DOHH2 (cell line): ENCODE results near the gene TUBB2A.

Source experiments
- H3F3A ChIP-seq: fragments of 200-600 bp; sonication (generic), shearing (Covaris generic); 2 replicates; pipeline ENCODE4 v1.6.0; 2016; ENCODE audit warnings: antibody characterized with exemption, mild to moderate bottlenecking; ENCODE audit not compliant: control insufficient read depth, insufficient read depth
- H3K27ac ChIP-seq: fragments of 200-600 bp; sonication (generic); 2 replicates; pipeline ENCODE4 v1.5.1; 2014; ENCODE audit warnings: low read depth, mild to moderate bottlenecking, low read length, moderate library complexity
- H3K27me3 ChIP-seq: fragments of 200-600 bp; sonication (generic); 2 replicates; pipeline ENCODE4 v1.6.1; 2014; ENCODE audit warnings: mild to moderate bottlenecking, low read length, mixed read lengths; ENCODE audit not compliant: control insufficient read depth
- H3K36me3 ChIP-seq: fragments of 200-600 bp; sonication (generic); 2 replicates; pipeline ENCODE4 v1.6.1; 2014; ENCODE audit warnings: mild to moderate bottlenecking, low read length, moderate library complexity, mixed read lengths; ENCODE audit not compliant: control insufficient read depth
- H3K4me1 ChIP-seq: fragments of 200-600 bp; sonication (generic); 2 replicates; pipeline ENCODE4 v1.6.1; 2014; ENCODE audit warnings: mild to moderate bottlenecking, low read length, mixed read lengths; ENCODE audit not compliant: control insufficient read depth
- H3K4me2 ChIP-seq: fragments of 200-600 bp; sonication (generic); 2 replicates; pipeline ENCODE4 v1.6.0; 2014; ENCODE audit warnings: mild to moderate bottlenecking, low read length, moderate library complexity
- H3K4me3 ChIP-seq: fragments of 200-600 bp; sonication (generic); 2 replicates; pipeline ENCODE4 v1.5.1; 2014; ENCODE audit warnings: mild to moderate bottlenecking, low read length, mixed read lengths
- H3K79me2 ChIP-seq: fragments of 200-600 bp; sonication (generic); 2 replicates; pipeline ENCODE4 v1.6.1; 2014; ENCODE audit warnings: mild to moderate bottlenecking, low read length, mixed read lengths; ENCODE audit not compliant: control insufficient read depth
- H3K9me2 ChIP-seq: fragments of 200-600 bp; sonication (generic); replicated peaks from 2 replicates; pipeline ENCODE4 v1.6.1; 2014; ENCODE audit warnings: mild to moderate bottlenecking, low read length, mixed read lengths; ENCODE audit not compliant: control insufficient read depth
- H3K9me3 ChIP-seq: fragments of 200-600 bp; sonication (generic); 2 replicates; pipeline ENCODE4 v1.6.1; 2014; ENCODE audit warnings: antibody characterized with exemption, low read length, mixed read lengths; ENCODE audit not compliant: control insufficient read depth, insufficient read depth
- H4K20me1 ChIP-seq: fragments of 200-600 bp; sonication (generic); 2 replicates; pipeline ENCODE4 v1.6.0; 2014; ENCODE audit warnings: low read depth, mild to moderate bottlenecking, antibody characterized with exemption, low read length, moderate library complexity; ENCODE audit not compliant: control insufficient read depth, insufficient read depth
- CTCF ChIP-seq: fragments of 200-600 bp; sonication (generic); IDR thresholded peaks from one replicate; pipeline ENCODE4 v1.5.1; 2014; ENCODE audit warnings: antibody characterized with exemption, mild to moderate bottlenecking, low read depth, low read length; ENCODE audit not compliant: poor library complexity, severe bottlenecking
- EZH2phosphoT487 ChIP-seq: fragments of 200-600 bp; sonication (generic); IDR thresholded peaks from 2 replicates; pipeline ENCODE4 v1.6.1; 2017; ENCODE audit warnings: borderline replicate concordance, mild to moderate bottlenecking, antibody characterized with exemption, low read length, moderate library complexity, mixed read lengths

The TUBB2A gene

GRCh38 chr6:3144571-3144970 is 12.8 kb downstream of the TUBB2A start:
- TF ChIP-seq CTCF = no peak
- no peak for TF ChIP-seq EZH2phosphoT487
- no peaks in the 10 kb centered on the region for H3K9me2 ChIP-seq
- no peaks in the 10 kb centered on the region for H3K79me2 ChIP-seq
- H3K4me2 ChIP-seq = no peak overlapping the region
- peaks cover 33% of the 10 kb centered on the region for H3K36me3 ChIP-seq
- peaks cover 7% of the 10 kb centered on the region for H3K4me1 ChIP-seq
- H4K20me1 ChIP-seq = no peaks in the 10 kb centered on the region
- no peaks in the 10 kb centered on the region for H3F3A ChIP-seq
- H3K27ac ChIP-seq = no peak overlapping the region
- no peak overlapping the region for H3K4me3 ChIP-seq
- H3K9me3 ChIP-seq = no peaks in the 10 kb centered on the region
- no peaks in the 10 kb centered on the region for H3K27me3 ChIP-seq

- Histone ChIP-seq H3K27me3 (no peaks in the 10 kb centered on the region), H3K9me3 (no peaks in the 10 kb centered on the region), H3K9me2 (no peaks in the 10 kb centered on the region), H3K36me3 (peaks cover 45% of the 10 kb centered on the region), H3K4me2 (no peak overlapping the region), H3K4me3 (no peak overlapping the region), H3K27ac (no peak overlapping the region), H3F3A (peaks cover 8% of the 10 kb centered on the region), H4K20me1 (no peaks in the 10 kb centered on the region), H3K79me2 (no peaks in the 10 kb centered on the region), H3K4me1 (peaks cover 20% of the 10 kb centered on the region)
- TF ChIP-seq EZH2phosphoT487 (no peak), CTCF (no peak)
These were observed 14.2 kb downstream of the TUBB2A start for GRCh38 chr6:3143158-3143557.

- peaks cover 44% of the 10 kb centered on the region for H3K36me3 ChIP-seq
- no peak overlapping the region for H3K27ac ChIP-seq
These were observed 14.8 kb downstream of the TUBB2A start for GRCh38 chr6:3142536-3142935.

More at GRCh38 chr6:3142536-3142935, 14.8 kb downstream of the TUBB2A start:
- TF ChIP-seq EZH2phosphoT487 (no peak), CTCF (no peak)
- H3K79me2 ChIP-seq = no peaks in the 10 kb centered on the region
- H3K4me2 ChIP-seq = no peak overlapping the region
- no peak overlapping the region for H3K4me3 ChIP-seq
- peaks cover 20% of the 10 kb centered on the region for H3K4me1 ChIP-seq
- no peaks in the 10 kb centered on the region for H3K27me3 ChIP-seq
- H3K9me3 ChIP-seq = no peaks in the 10 kb centered on the region
- no peaks in the 10 kb centered on the region for H3K9me2 ChIP-seq
- H3F3A ChIP-seq = peaks cover 8% of the 10 kb centered on the region
- H4K20me1 ChIP-seq = no peaks in the 10 kb centered on the region
